K562 (cell line): ENCODE data around the gene RBBP7. TPM values are rescaled to one million over a fixed set of nuclear protein-coding genes. Genes with fewer than 3 reads are reported as not detected.

ENCODE experiments used
- ATAC-seq: fragments of 200-7000 bp; cut with Tn5 transposase; 3 replicates; pipeline ENCODE4 v1.9.1; 2020; ENCODE audit warnings: moderate library complexity
- BruUV-seq: library from RNA; stranded (reverse); fragments of 400-500 nt; replicated peaks from 2 replicates; lab custom pipeline; 2021; lab: Mats Ljungman, UMichigan
- CTCF ChIA-PET: fragments of 300-600 bp; formaldehyde crosslinking; extraction: SDS; loops from one replicate; lab custom pipeline; 2021; ENCODE audit warnings: low intra/inter-chr PET ratio; lab: Yijun Ruan, JAX
- POLR2A ChIA-PET: fragments of 300-600, 350-650 bp; sonication (Branson Sonifier 250); formaldehyde crosslinking; extraction: SDS; loops from one replicate; lab custom pipeline; 2021; ENCODE audit warnings: antibody characterized with exemption, inconsistent platforms; lab: Yijun Ruan, JAX
- DNase-seq, 4 experiments: peaks; one replicate each; pipeline versions ENCODE4 v3.0.0 to v3.0.0-alpha.2; 2011 to 2018; ENCODE audit warnings: low spot score in 3 of 4, mixed read lengths in 3 of 4; ENCODE audit errors: extremely low read depth in 1 of 4
- FAIRE-seq: peaks from 2 replicates; lab custom pipeline; 2011; peaks lifted over from hg19 to GRCh38; lab: Jason Lieb, UNC
- H2AFZ ChIP-seq: 2 replicates; pipeline ENCODE4 v1.6.0; 2011; ENCODE audit warnings: low read depth, low read length, control low read depth, inconsistent platforms
- H3K27ac ChIP-seq: fragments of 200-600 bp; 3 replicates; pipeline ENCODE4 v1.8.0; 2011; ENCODE audit warnings: low read depth, mild to moderate bottlenecking, control low read depth, inconsistent platforms, low read length, moderate library complexity, mixed read lengths; ENCODE audit errors: extremely low read depth
- H3K27me3 ChIP-seq, 2 experiments: fragments of 300-600 bp in 1 of 2; 2 replicates in 1 of 2; 3 replicates in 1 of 2; pipeline versions ENCODE4 v1.6.0 to v1.8.0; 2011; ENCODE audit warnings: inconsistent platforms in 2 of 2, low read length in 2 of 2, mild to moderate bottlenecking in 1 of 2, mixed read lengths in 1 of 2, moderate library complexity in 1 of 2; ENCODE audit not compliant: control insufficient read depth in 2 of 2, insufficient read depth in 2 of 2
- H3K36me3 ChIP-seq: fragments of 300-600 bp; 3 replicates; pipeline ENCODE4 v1.8.0; 2011; ENCODE audit warnings: mild to moderate bottlenecking, low read length, inconsistent platforms; ENCODE audit not compliant: control insufficient read depth, insufficient read depth
- H3K4me1 ChIP-seq, 2 experiments: fragments of 200-600 bp in 1 of 2; replicated peaks in 1 of 2; 2 replicates in 1 of 2; 3 replicates in 1 of 2; pipeline versions ENCODE4 v1.5.1 to v1.8.0; 2011; ENCODE audit warnings: inconsistent platforms in 2 of 2, low read length in 2 of 2, mild to moderate bottlenecking in 1 of 2, mixed read lengths in 1 of 2, moderate library complexity in 1 of 2; ENCODE audit not compliant: control insufficient read depth in 2 of 2, insufficient read depth in 2 of 2
- H3K4me2 ChIP-seq: 2 replicates; pipeline ENCODE4 v1.6.1; 2011; ENCODE audit warnings: low read length, control low read depth, inconsistent platforms, mixed read lengths; ENCODE audit not compliant: insufficient read depth
- H3K4me3 ChIP-seq: fragments of 200-600 bp; sonication (generic), shearing (Covaris generic); 2 replicates; pipeline ENCODE4 v1.5.1; 2016; ENCODE audit warnings: control low read depth, inconsistent platforms
- H3K79me2 ChIP-seq: fragments of 200-600 bp; 3 replicates; pipeline ENCODE4 v1.8.0; 2011; ENCODE audit warnings: low read length, inconsistent platforms; ENCODE audit not compliant: control insufficient read depth, insufficient read depth
- H3K9ac ChIP-seq, 2 experiments: 2 replicates each; pipeline versions ENCODE4 v1.6.0 to v1.6.1; 2011; ENCODE audit warnings: low read depth in 2 of 2, low read length in 2 of 2, control low read depth in 1 of 2, inconsistent platforms in 1 of 2, mild to moderate bottlenecking in 1 of 2, mixed read lengths in 1 of 2; ENCODE audit not compliant: insufficient read depth in 1 of 2
- H3K9me1 ChIP-seq: one replicate; pipeline ENCODE4 v1.6.0; 2011; ENCODE audit warnings: inconsistent platforms, mild to moderate bottlenecking, low read length, moderate library complexity; ENCODE audit not compliant: control insufficient read depth, insufficient read depth
- H3K9me3 ChIP-seq: replicated peaks from 2 replicates; pipeline ENCODE4 v1.5.1; 2011; ENCODE audit warnings: low read depth, low read length, inconsistent platforms; ENCODE audit not compliant: control insufficient read depth, insufficient read depth
- H4K20me1 ChIP-seq: replicated peaks from 2 replicates; pipeline ENCODE4 v1.6.1; 2011; ENCODE audit warnings: low read length, inconsistent platforms, mixed read lengths; ENCODE audit not compliant: control insufficient read depth, insufficient read depth
- CHD4 ChIP-seq: fragments of 200-600 bp; sonication (generic); IDR thresholded peaks from 3 replicates; pipeline ENCODE4 v1.6.1; 2012; ENCODE audit warnings: low read depth, mild to moderate bottlenecking, mixed read lengths, low read length, inconsistent platforms; ENCODE audit not compliant: insufficient read depth, insufficient replicate concordance, poor library complexity, severe bottlenecking
- HNRNPUL1 ChIP-seq: fragments of 200-400 bp; formaldehyde crosslinking; IDR thresholded peaks from 2 replicates; pipeline ENCODE4 v1.6.1; 2017; ENCODE audit warnings: low read length
- PHB ChIP-seq: fragments of 250-450 bp; sonication (Bioruptor Pico); IDR thresholded peaks from 2 replicates; pipeline ENCODE4 v1.5.0; 2021
- PTRF ChIP-seq: fragments of 450-650 bp; IDR thresholded peaks from 2 replicates; pipeline ENCODE4 v1.6.1; 2016; ENCODE audit warnings: mild to moderate bottlenecking, missing genetic modification characterization, missing compliant biosample characterization
- SIN3B ChIP-seq: fragments of 450-650 bp; IDR thresholded peaks from 2 replicates; pipeline ENCODE4 v1.6.1; 2017; ENCODE audit warnings: low read depth, mild to moderate bottlenecking, moderate library complexity
- SMC3 ChIP-seq: conservative IDR thresholded peaks from 2 replicates; pipeline ENCODE4 v1.6.1; 2011; ENCODE audit warnings: low read depth, low read length, improper control_type of control experiment; ENCODE audit not compliant: insufficient read depth
- ZNF668 ChIP-seq: fragments of 250-450 bp; sonication (Bioruptor Pico); IDR thresholded peaks from 2 replicates; pipeline ENCODE4 v1.8.0; 2022; ENCODE audit warnings: mild to moderate bottlenecking, inconsistent platforms
- ZNF707 ChIP-seq: fragments of 250-450 bp; sonication (Bioruptor Pico); conservative IDR thresholded peaks from 2 replicates; pipeline ENCODE4 v1.8.0; 2022; ENCODE audit warnings: inconsistent platforms, mild to moderate bottlenecking, moderate library complexity
- WGBS: fragments of 100-300 bp; shearing (Covaris generic); methylation state at CpG from one replicate; pipeline ENCODE4 v1.1.6; 2016; ENCODE audit warnings: low coverage, mixed read lengths; ENCODE audit not compliant: insufficient coverage; ENCODE audit errors: missing lambda C conversion rate; 5-methylcytosine and 5-hydroxymethylcytosine counted together
- in situ Hi-C: fragments of 300-500 bp; cut with MboI; formaldehyde crosslinking; loops from 4 replicates; pipeline ENCODE4 v1.15.0; 2018; ENCODE audit warnings: inconsistent platforms, mixed read lengths
- intact Hi-C: fragments of 100-400 bp; cut with micrococcal nuclease; formaldehyde crosslinking; loops from 2 replicates; pipeline ENCODE4 v1.14.2; 2022
- polyA plus RNA-seq, 8 experiments: library from polyadenylated mRNA; depleted of rRNA in 4 of 8; stranded (reverse) in 5 of 8; unstranded in 3 of 8; fragments of >200 nt; fragmentation: Nextera tagmentation in 2 of 8; fragmentation: Illumina TruSeq in 1 of 8; extraction: Ambion mirVana in 2 of 8; extraction: Trizol in 1 of 8; gene quantifications; 2 replicates each; pipeline versions ENCODE4 v1.2.1 to v1.2.3, GENCODE V29; 2011 to 2014; ENCODE audit warnings: inconsistent platforms in 1 of 8, missing spikeins in 1 of 8
- total RNA-seq, 7 experiments: library from RNA; depleted of rRNA in 6 of 7; stranded (reverse); fragments of >200 nt in 6 of 7; fragmentation: Illumina TruSeq in 2 of 7; extraction: Trizol in 2 of 7; gene quantifications; 2 replicates each; pipeline versions ENCODE4 v1.2.1 to v1.2.3, GENCODE V29; 2011 to 2021; ENCODE audit warnings: low replicate concordance in 1 of 7
- TF ChIP-seq, protein P1 (sequence below): sonication (generic); formaldehyde crosslinking; IDR thresholded peaks from 2 replicates; pipeline ENCODE4 v1.8.0; 2023; ENCODE audit warnings: mild to moderate bottlenecking, missing genetic modification reagents
- TF ChIP-seq, protein P2 (sequence below): sonication (generic); formaldehyde crosslinking; IDR thresholded peaks from 2 replicates; pipeline ENCODE4 v1.8.0; 2022; ENCODE audit warnings: mild to moderate bottlenecking, missing genetic modification reagents
- TF ChIP-seq, protein P3 (sequence below), 3 experiments: fragments of 200-800 bp in 1 of 3; sonication (Bioruptor generic) in 1 of 3; sonication (generic) in 1 of 3; formaldehyde crosslinking in 1 of 3; IDR thresholded peaks; 2 replicates each; pipeline versions ENCODE4 v1.6.1 to v1.8.0; 2016 to 2022; ENCODE audit warnings: mild to moderate bottlenecking in 2 of 3, missing compliant biosample characterization in 2 of 3, missing genetic modification characterization in 2 of 3, missing genetic modification reagents in 1 of 3

RBBP7 gene
- total and polyA plus RNA-seq, 9 of the 15 experiments (the other 6 are each of a cell fraction or from before 2014, with no cell fraction given): 79.0 to 364 (median 182) TPM

DNA sequence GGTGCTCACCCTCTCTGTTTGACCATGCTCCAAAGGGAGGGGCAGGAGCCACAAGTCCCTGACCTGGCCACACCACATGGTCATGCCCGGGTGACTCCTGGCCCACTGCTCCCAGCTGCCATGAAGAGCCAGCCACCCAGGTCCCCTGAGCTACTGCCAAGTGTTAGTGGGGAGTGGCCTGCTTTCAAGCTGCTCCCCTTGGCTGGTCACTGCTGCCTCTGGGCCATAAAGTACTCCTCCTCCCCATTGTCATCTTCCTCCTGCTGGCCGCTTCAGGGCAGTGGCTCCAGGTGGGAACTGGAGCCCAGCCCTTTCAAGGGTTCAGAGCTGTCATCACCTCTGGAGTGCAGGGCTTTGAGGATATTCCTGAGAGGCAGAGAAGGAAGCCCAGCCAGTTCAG, 27.3 kb upstream of the RBBP7 start:
- FAIRE-seq (no peak), ATAC-seq (no peak), DNase-seq (no peak)
- no peak overlapping the region for H3K9ac ChIP-seq
- H3K9me1 ChIP-seq: no peaks in the 10 kb centered on the region
- CTCF ChIA-PET: no interaction called here
- H3K36me3 ChIP-seq: no peaks in the 10 kb centered on the region
- POLR2A ChIA-PET: interaction anchor here (1.4 kb wide), 1 partner anchor 58 kb away, joined by 3 read pairs; no protein-coding TSS in a partner anchor
- no peak overlapping the region for H2AFZ ChIP-seq
- intact Hi-C loops: no loop called here
- TF ChIP-seq SIN3B (no peak), HNRNPUL1 (no peak), PTRF (tag) (no peak), ZNF668 (CRISPR knock-in tag) (no peak), SMC3 (no peak), PHB (CRISPR knock-in tag) (no peak), ZNF707 (CRISPR knock-in tag) (no peak), CHD4 (no peak)
- TF ChIP-seq, protein P1, sequence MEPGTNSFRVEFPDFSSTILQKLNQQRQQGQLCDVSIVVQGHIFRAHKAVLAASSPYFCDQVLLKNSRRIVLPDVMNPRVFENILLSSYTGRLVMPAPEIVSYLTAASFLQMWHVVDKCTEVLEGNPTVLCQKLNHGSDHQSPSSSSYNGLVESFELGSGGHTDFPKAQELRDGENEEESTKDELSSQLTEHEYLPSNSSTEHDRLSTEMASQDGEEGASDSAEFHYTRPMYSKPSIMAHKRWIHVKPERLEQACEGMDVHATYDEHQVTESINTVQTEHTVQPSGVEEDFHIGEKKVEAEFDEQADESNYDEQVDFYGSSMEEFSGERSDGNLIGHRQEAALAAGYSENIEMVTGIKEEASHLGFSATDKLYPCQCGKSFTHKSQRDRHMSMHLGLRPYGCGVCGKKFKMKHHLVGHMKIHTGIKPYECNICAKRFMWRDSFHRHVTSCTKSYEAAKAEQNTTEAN (CRISPR knock-in tag): no peak
- TF ChIP-seq, protein P2, sequence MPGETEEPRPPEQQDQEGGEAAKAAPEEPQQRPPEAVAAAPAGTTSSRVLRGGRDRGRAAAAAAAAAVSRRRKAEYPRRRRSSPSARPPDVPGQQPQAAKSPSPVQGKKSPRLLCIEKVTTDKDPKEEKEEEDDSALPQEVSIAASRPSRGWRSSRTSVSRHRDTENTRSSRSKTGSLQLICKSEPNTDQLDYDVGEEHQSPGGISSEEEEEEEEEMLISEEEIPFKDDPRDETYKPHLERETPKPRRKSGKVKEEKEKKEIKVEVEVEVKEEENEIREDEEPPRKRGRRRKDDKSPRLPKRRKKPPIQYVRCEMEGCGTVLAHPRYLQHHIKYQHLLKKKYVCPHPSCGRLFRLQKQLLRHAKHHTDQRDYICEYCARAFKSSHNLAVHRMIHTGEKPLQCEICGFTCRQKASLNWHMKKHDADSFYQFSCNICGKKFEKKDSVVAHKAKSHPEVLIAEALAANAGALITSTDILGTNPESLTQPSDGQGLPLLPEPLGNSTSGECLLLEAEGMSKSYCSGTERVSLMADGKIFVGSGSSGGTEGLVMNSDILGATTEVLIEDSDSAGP: no peak
- TF ChIP-seq, protein P3, sequence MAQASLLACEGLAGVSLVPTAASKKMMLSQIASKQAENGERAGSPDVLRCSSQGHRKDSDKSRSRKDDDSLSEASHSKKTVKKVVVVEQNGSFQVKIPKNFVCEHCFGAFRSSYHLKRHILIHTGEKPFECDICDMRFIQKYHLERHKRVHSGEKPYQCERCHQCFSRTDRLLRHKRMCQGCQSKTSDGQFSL (CRISPR knock-in tag; IDR thresholded peaks at IDR 0.05): no peak
- TF ChIP-seq, protein P3 (tag; IDR thresholded peaks at IDR 0.05): no peak
- no TSS peak for BruUV-seq
- H3K27me3 ChIP-seq: peaks cover 12 to 18% of the 10 kb centered on the region in 2 experiments
- H3K9me3 ChIP-seq: no peaks in the 10 kb centered on the region
- no peaks in the 10 kb centered on the region; the same call in 1 of the 2 replicates for H4K20me1 ChIP-seq
- no peaks in the 10 kb centered on the region; a peak in 1 of 5 replicates for H3K4me1 ChIP-seq
- no peak overlapping the region for H3K4me2 ChIP-seq
- in situ Hi-C loops: no loop called here
- no peak overlapping the region for H3K4me3 ChIP-seq
- no peak overlapping the region for H3K27ac ChIP-seq
- H3K79me2 ChIP-seq: no peaks in the 10 kb centered on the region
- WGBS: 0% methylated on average over 2 of the region's 2 CpGs
